Skeletal muscle cell (primary cell): Measurements from ENCODE around the gene NUP188.

Experiments
- DNase-seq: peaks from one replicate; pipeline ENCODE4 v3.0.0-alpha.2; 2010; ENCODE audit warnings: low read depth
- H3K4me3 ChIP-seq: 2 replicates; pipeline ENCODE4 v1.5.1; 2011; ENCODE audit warnings: low read depth, mild to moderate bottlenecking, control low read depth, low read length, moderate library complexity

The NUP188 gene

GRCh38 chr9:128947527-128948301 lies at the start of gene NUP188, which contains the start of gene DOLK:
NUP188 (plus strand) TSS chr9:128947699; CDS start chr9:128947720, 21 bp downstream.
DOLK (minus strand) TSS chr9:128947603; CDS start chr9:128947303, 300 bp downstream.
- peak; percentile 77 for DNase-seq
- peak within 1 kb of the TSS; percentile 97 for H3K4me3 ChIP-seq

GRCh38 chr9:128898382-128898781 lies 49.1 kb upstream of the NUP188 start:
- no peak overlapping the region for H3K4me3 ChIP-seq
- DNase-seq = no peak

- no peak overlapping the region for H3K4me3 ChIP-seq
- no peak for DNase-seq
These were observed 48.5 kb upstream of the NUP188 start for GRCh38 chr9:128898845-128899565.

GRCh38 chr9:128899566-128900322 lies 47.8 kb upstream of the NUP188 start:
- no peak overlapping the region for H3K4me3 ChIP-seq
- no peak for DNase-seq

GRCh38 chr9:128901379-128901778 lies 46.1 kb upstream of the NUP188 start:
- DNase-seq = no peak
- no peak overlapping the region for H3K4me3 ChIP-seq

- H3K4me3 ChIP-seq = no peak overlapping the region
- no peak for DNase-seq
These were observed 45.7 kb upstream of the NUP188 start for GRCh38 chr9:128901822-128902221.

- H3K4me3 ChIP-seq = no peak overlapping the region
- no peak for DNase-seq
These were observed 45.0 kb upstream of the NUP188 start for GRCh38 chr9:128902351-128903078.

- DNase-seq = no peak
- no peak overlapping the region for H3K4me3 ChIP-seq
These were observed 44.4 kb upstream of the NUP188 start for GRCh38 chr9:128903079-128903461.

- no peak overlapping the region for H3K4me3 ChIP-seq
- DNase-seq = no peak
These were observed 43.5 kb upstream of the NUP188 start for GRCh38 chr9:128903871-128904620.

- no peak for DNase-seq
- H3K4me3 ChIP-seq = no peak overlapping the region
These were observed 41.5 kb upstream of the NUP188 start for GRCh38 chr9:128905964-128906363.

GRCh38 chr9:128906741-128907140 lies 40.8 kb upstream of the NUP188 start:
- H3K4me3 ChIP-seq = no peak overlapping the region
- no peak for DNase-seq

- no peak overlapping the region for H3K4me3 ChIP-seq
- no peak for DNase-seq
These were observed 39.1 kb upstream of the NUP188 start for GRCh38 chr9:128908372-128908771.

- no peak for DNase-seq
- no peak overlapping the region for H3K4me3 ChIP-seq
These were observed 37.6 kb upstream of the NUP188 start for GRCh38 chr9:128909859-128910258.

GRCh38 chr9:128910906-128911305 lies 36.6 kb upstream of the NUP188 start:
- no peak overlapping the region for H3K4me3 ChIP-seq
- DNase-seq = no peak

GRCh38 chr9:128911529-128912035 lies 35.9 kb upstream of the NUP188 start:
- no peak for DNase-seq
- no peak overlapping the region for H3K4me3 ChIP-seq

- peak; percentile 44 for DNase-seq
- H3K4me3 ChIP-seq = no peak overlapping the region
These were observed 35.1 kb upstream of the NUP188 start for GRCh38 chr9:128912270-128912853.

GRCh38 chr9:128913048-128913900 lies 34.2 kb upstream of the NUP188 start:
- DNase-seq = no peak
- no peak overlapping the region for H3K4me3 ChIP-seq
